NCI-H2029 treated with DMSO at 0.1 percent for 48 hours (cell line): ENCODE results near the gene ZNF689.
"Not testable (repeated sequence)": the region's sequence is repeated elsewhere in the genome, so short reads cannot be mapped to it uniquely, and the experiment has no call there.

Experiments
- DNase-seq: peaks from one replicate; lab custom pipeline; 2025; lab: John Stamatoyannopoulos, UW

ZNF689 gene

GRCh38 chr16:30600215-30600614 lies 10.0 kb downstream of the ZNF689 start:
- no peak for DNase-seq

DNA sequence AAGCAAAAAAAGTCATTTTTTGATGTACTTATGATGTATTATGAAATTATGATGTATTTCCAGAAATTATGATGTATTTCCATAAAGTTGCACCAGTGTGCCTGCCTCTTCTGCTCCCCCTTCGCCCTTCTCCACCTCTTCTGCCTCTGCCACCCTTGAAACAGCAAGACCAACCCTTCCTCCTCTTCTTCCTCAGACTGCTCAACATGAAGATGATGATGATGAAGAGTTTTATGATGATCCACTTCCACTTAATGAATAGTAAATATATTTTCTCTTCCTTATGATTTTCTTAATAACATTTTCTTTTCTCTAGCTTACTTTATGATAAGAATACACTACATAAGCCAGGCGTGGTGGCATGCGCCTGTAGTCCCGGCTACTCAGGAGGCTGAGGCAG lies 17.3 kb downstream of the ZNF689 start:
- DNase-seq: no peak

GRCh38 chr16:30590869-30591268 lies 19.3 kb downstream of the ZNF689 start:
- DNase-seq: not testable (repeated sequence)

- DNase-seq: not testable (repeated sequence)
These were observed 20.6 kb downstream of the ZNF689 start for GRCh38 chr16:30589582-30589981.

DNA sequence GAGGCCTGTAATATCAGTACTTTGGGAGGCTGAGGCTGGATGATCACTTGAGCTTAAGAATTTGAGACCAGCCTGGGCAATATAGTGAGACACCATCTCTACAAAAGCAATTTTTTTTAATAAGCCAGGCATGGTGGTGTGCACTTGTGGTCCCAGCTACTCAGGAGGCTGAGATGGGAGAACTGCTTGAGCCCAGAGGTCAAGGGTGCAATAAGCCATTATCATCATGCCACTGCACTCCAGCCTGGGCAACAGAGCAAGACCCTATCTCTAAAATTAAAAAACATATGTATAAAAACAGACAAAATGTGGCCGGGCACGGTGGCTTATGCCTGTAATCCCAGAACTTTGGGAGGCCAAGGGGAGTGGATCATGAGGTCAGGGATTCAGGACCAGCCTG lies 21.5 kb downstream of the ZNF689 start:
- no peak for DNase-seq

DNA sequence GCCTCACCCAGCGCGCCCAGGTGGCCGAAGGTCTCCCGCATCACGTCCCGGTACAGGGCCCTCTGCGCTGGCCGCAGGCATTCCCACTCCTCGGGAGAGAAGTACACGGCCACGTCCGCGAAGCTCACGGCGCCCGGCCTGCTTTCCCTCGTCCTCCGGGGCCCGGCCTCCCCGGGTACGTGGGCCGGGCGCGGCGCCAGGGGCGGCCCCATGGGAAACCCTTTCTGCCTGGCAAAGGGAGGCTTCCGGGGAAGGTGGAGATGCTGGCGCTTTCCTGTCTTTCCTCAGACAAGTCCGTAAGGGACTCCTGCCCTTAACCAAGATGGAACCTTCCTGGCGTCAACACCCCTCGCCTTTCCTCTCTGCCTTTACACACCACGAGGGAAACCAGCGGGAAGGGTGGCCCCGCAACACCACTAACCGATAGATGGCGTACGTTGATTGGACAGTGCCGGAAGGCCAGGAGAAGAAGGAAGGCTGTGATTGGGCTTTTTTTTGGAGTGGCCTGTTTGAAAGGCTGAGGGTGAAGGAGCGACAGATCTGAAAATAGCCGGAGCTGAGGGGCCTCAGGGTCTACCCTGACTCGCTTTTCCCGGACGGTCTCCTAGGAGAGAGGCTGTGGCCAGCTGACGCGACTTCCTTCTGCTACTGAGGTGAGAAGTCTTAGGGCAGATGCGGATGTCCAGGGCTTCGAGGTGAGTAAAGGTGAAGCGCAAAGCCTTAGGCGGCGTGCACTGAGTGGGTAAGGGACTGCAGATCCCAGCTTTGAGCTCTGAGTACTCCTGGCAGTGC lies 24.6 kb downstream of the ZNF689 start, which contains the start of gene ZNF785:
Gene ZNF785 (minus strand): TSS at position 298 of the 792 bp plus-strand sequence. CDS start 86 bp downstream, at position 212.
- DNase-seq: peak; percentile 97

DNA sequence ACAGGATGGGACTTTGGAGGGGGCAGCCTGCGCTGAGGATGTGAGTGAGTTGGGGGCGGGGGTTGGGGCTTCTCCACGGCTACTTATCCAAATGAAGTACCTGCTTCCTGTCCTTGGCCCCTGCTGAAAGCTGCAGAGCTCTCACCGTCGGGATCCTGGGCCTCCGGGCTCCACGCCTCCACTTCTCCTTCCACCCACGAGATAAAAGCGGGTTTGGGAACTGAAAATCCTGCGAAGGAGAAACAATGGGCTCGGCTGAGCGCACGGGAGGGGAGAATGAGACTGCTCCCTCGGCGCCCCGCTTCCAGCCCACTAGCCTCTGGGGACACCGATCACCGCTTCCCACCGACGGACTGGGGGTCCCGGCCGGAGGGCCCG lies 25.2 kb downstream of the ZNF689 start:
- DNase-seq: no peak

DNA sequence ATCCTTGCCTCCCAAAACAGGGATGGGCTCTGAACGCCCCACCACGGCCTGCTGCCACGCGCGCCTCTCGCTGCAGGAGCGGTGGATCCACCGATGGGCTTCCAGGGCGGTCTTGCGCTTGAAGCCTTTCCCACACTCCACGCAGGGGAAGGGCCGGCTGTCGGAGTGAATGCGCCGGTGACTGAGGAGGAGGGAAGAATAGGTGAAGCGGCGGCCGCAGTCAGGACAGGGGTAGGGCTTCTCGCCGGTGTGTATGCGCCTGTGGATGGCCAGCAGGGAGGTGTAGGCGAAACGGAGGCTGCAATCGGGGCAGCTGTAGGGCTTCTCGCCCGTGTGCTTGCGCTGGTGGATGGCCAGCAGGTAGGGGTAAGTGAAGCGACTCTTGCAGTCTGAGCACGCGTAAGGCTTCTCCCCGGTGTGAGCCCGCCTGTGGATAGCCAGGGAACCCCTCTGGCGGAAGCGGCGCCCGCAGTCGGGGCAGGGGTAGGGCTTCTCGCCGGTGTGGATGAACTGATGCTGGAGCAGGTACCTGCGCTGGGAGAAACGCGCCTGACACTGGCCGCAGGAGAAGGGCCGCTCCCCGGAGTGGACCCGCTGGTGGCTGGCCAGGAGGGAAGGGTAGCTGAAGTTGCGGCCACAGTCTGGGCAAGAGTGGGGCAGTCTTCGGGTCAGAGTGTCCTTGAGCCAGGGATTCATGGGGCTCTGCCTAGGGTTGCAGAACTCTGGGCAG lies 27.4 kb downstream of the ZNF689 start:
- DNase-seq: no peak

- no peak for DNase-seq
These were observed 28.7 kb downstream of the ZNF689 start for GRCh38 chr16:30581457-30581856.

- DNase-seq: no peak
These were observed 35.5 kb downstream of the ZNF689 start for GRCh38 chr16:30574678-30575077.

GRCh38 chr16:30571445-30572322 lies 38.5 kb downstream of the ZNF689 start, which contains the start of gene ZNF688:
ZNF688 (minus strand) TSS chr16:30571714; CDS start chr16:30571629, 85 bp downstream.
- DNase-seq: peak; percentile 68

DNA sequence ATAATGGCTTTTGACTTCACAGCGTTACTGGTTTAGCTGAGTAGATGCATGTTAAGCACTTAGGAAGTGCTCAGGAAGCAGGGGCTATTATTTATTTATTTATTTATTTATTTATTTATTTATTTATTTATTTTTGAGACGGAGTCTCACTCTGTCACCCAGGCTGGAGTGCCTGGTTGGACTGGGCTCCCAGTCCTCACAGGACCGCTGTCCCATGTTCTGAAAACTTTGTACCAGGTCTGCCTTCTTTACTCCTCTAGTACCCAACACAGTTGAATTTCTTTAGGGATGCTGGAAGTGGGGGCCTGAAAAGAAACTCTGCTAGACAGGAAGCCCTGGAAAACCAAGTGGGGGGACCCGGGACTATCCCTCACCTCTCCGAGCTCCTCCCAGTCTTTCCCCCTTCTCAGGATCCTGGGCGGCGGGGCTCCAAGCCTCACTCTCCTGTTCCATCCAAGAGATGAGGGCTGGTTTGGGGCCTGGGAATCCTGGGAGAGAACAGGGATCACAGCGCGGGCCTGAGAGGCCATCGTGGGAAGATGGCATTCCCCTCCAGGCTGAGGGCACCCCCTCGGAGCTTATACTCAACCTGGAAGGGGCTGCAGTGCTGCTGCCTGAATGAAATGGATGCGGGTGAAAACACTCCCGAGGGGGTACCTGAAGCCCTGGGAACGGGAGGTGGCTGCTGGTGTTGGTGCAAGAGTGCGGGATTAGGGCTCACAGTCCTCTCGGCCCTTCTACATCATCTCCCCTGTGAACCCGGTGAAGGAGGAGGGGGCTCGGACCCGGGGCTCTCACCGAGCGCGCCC lies 39.3 kb downstream of the ZNF689 start:
- DNase-seq: no peak

DNA sequence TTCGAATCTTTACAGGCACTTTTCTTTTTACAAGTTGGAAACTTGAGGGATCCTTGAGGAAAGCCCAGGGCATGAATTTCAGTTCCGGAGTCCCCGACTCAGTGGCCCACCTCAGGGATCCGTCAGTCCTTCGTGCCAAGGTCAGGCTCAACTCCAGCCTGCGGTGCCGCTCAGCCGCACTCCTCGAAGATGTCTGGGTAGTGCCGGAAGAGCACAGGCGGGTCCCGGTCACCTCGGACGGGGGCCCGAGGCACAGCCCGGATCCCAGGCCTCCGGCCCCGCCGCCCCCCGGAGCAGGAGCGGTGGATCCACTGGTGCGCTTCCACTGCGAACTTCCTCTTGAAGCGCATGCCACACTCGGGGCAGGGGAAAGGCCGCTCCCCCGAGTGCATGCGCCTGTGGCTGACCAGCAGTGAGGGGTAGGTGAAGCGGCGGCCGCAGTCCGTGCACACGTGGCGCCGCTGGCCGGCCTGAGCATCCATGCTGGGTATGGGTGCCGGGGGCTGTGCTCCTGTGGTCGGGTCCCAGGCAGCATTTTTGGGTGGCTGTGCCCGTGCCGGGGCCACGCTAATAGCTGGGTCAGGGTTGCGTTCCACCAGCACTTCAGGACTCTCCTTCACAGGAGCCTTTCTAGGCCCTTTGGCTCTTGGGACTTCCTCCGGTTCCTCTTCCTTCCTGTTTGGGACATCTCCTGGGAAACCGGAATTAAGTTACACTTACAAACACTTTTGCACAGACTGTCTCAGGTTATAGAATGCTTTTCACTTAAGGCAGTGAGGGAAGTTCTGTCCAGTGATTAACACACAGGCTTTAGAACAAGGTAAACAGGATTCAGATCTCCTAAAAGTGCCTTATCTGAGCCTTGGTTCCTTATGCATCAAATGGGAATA lies 40.2 kb downstream of the ZNF689 start:
- DNase-seq: no peak

GRCh38 chr16:30569281-30569680 lies 40.9 kb downstream of the ZNF689 start:
- no peak for DNase-seq

DNA sequence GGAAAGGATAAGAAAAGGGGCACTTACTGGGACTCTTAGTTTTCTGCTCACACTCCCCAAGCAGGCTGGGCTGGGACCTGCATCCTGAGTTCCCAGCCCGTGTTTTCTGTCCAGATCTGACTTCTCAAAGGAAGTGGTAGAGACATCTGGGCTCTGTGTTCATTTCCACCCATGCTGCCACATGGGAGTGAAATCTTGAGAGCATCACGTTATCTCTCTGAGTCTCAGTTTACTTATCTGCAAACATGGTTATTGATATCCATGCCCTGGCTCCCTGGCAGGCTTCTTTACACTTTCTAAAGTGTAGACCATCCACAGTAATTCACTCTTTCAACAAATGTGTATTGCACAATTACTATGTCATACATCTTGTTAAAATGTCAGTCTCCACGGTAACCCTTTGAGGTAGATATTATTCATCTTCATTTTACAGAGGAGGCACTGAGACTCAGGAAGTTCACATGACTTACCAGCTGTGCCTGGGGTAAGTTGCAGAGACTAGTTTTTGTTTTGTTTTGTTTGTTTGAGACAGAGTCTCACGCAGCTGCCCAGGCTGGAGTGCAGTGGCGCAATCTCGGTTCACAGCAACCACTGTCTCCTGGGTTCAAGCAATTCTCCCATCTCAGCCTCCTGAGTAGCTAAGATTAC lies 42.1 kb downstream of the ZNF689 start:
- no peak for DNase-seq

- DNase-seq: no peak
These were observed 42.8 kb downstream of the ZNF689 start for GRCh38 chr16:30567160-30567990.

DNA sequence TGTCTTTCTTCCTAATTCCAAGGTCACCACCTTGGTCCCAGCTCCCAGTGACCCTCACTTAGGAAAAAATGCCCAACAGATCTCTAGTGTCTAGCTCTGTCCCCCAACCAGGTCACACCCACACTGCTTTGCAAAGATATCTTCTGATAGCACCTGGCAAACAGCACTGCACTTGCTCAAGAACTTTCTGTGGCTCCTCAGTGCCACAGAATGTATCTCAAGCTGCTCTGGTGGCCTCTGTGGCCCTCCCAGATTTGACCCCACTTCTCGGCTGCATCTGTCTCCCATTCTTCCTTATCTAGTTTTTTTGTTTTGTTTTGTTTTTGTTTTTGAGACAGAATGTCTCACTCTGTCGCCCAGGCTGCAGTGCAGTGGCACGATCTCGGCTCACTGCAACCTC lies 43.7 kb downstream of the ZNF689 start:
- no peak for DNase-seq

GRCh38 chr16:30565984-30566383 lies 44.2 kb downstream of the ZNF689 start:
- no peak for DNase-seq

- DNase-seq: no peak
These were observed 44.7 kb downstream of the ZNF689 start for GRCh38 chr16:30565526-30565925.
